GM23248 (cell line): ENCODE measurements around the gene ELSPBP1.

Experiments
- EZH2 ChIP-seq: fragments of 200-600 bp; sonication (generic); IDR thresholded peaks from 2 replicates; pipeline ENCODE4 v1.6.1; 2018; ENCODE audit warnings: antibody characterized with exemption, mild to moderate bottlenecking; ENCODE audit not compliant: insufficient read depth, poor library complexity, severe bottlenecking
- EZH2phosphoT487 ChIP-seq: fragments of 200-600 bp; sonication (generic); IDR thresholded peaks from 2 replicates; pipeline ENCODE4 v1.6.1; 2018; ENCODE audit warnings: antibody characterized with exemption, moderate library complexity, mild to moderate bottlenecking, low read depth; ENCODE audit not compliant: insufficient read depth

GRCh38 chr19:48010932-48011758 lies 16.7 kb downstream of the ELSPBP1 start:
- no peak for TF ChIP-seq EZH2
- no peak for TF ChIP-seq EZH2phosphoT487
